Measurements from ENCODE around the gene KIAA1210. TPM values are rescaled to one million over a fixed set of nuclear protein-coding genes. Genes with fewer than 3 reads are reported as not detected.

KIAA1210 gene
- total RNA-seq, 2 donors from 2014 or later = not detected

GRCh38 chrX:119072744-119073143, 54.9 kb downstream of the KIAA1210 start, which contains the start of gene CT47C1:
Gene CT47C1, plus strand, starts transcription at chrX:119072993. Its CDS starts 233 bp downstream, at chrX:119073226.
- H3K27ac ChIP-seq = no peak within 1 kb of the TSS
- no peaks in the 10 kb centered on the region for H3K9me3 ChIP-seq
- H3K36me3 ChIP-seq = no peaks in the 10 kb centered on the region
- H3K4me3 ChIP-seq = no peak within 1 kb of the TSS
- DNase-seq = no peak
- intact Hi-C loops (cut with DNase I) = no loop called here
- H3K27me3 ChIP-seq = no peaks in the 10 kb centered on the region
- no peak within 1 kb of the TSS for H3K9ac ChIP-seq (ENCODE audit: low read depth in 2 of 2, low read length in 2 of 2)
- no peaks in the 10 kb centered on the region for H3K4me1 ChIP-seq
- TF ChIP-seq CTCF (IDR thresholded peaks at IDR 0.05) = no peak

GRCh38 chrX:119071381-119071780, 56.2 kb downstream of the KIAA1210 start:
- TF ChIP-seq CTCF (IDR thresholded peaks at IDR 0.05) = no peak
- Histone ChIP-seq H3K9ac (ENCODE audit: low read depth in 2 of 2, low read length in 2 of 2) (no peak overlapping the region), H3K4me1 (no peaks in the 10 kb centered on the region), H3K9me3 (no peaks in the 10 kb centered on the region), H3K27me3 (no peaks in the 10 kb centered on the region), H3K36me3 (no peaks in the 10 kb centered on the region), H3K4me3 (no peak overlapping the region), H3K27ac (no peak overlapping the region)
- no peak for DNase-seq
- intact Hi-C loops (cut with DNase I) = no loop called here

GRCh38 chrX:119069762-119070161, 57.9 kb downstream of the KIAA1210 start:
- Histone ChIP-seq H3K9me3 (no peaks in the 10 kb centered on the region), H3K36me3 (no peaks in the 10 kb centered on the region), H3K27me3 (no peaks in the 10 kb centered on the region), H3K4me1 (no peaks in the 10 kb centered on the region), H3K9ac (ENCODE audit: low read depth in 2 of 2, low read length in 2 of 2) (no peak overlapping the region), H3K27ac (no peak overlapping the region), H3K4me3 (no peak overlapping the region)
- intact Hi-C loops (cut with DNase I) = loop anchor here (5.0 kb wide), 1 partner anchor 227 kb away; no protein-coding TSS in a partner anchor
- DNase-seq = no peak
- no peak for TF ChIP-seq CTCF (IDR thresholded peaks at IDR 0.05)

- Histone ChIP-seq H3K27me3 (no peaks in the 10 kb centered on the region), H3K4me3 (no peak overlapping the region), H3K9me3 (no peaks in the 10 kb centered on the region), H3K4me1 (no peaks in the 10 kb centered on the region), H3K27ac (no peak overlapping the region), H3K36me3 (no peaks in the 10 kb centered on the region), H3K9ac (ENCODE audit: low read depth in 2 of 2, low read length in 2 of 2) (no peak overlapping the region)
- intact Hi-C loops (cut with DNase I) = loop anchor here (5.0 kb wide), 1 partner anchor 227 kb away; no protein-coding TSS in a partner anchor
- no peak for TF ChIP-seq CTCF (IDR thresholded peaks at IDR 0.05)
- no peak for DNase-seq
Measured at GRCh38 chrX:119069128-119069527, 58.5 kb downstream of the KIAA1210 start.

- Histone ChIP-seq H3K27me3 (no peaks in the 10 kb centered on the region), H3K36me3 (no peaks in the 10 kb centered on the region), H3K9me3 (no peaks in the 10 kb centered on the region), H3K27ac (no peak overlapping the region), H3K4me3 (no peak overlapping the region), H3K4me1 (no peaks in the 10 kb centered on the region), H3K9ac (ENCODE audit: low read depth in 2 of 2, low read length in 2 of 2) (no peak overlapping the region)
- intact Hi-C loops (cut with DNase I) = loop anchor here (5.0 kb wide), 1 partner anchor 225 kb away; no protein-coding TSS in a partner anchor
- peak; percentile 39 for TF ChIP-seq CTCF (IDR thresholded peaks at IDR 0.05)
- peak; percentile 47 for DNase-seq
Measured at GRCh38 chrX:119067023-119067739, 60.4 kb downstream of the KIAA1210 start.

Data from colonic mucosa (tissue), 4 donors.